ENCODE results near the gene ABLIM1. TPM values are rescaled to one million over a fixed set of nuclear protein-coding genes. Genes with fewer than 3 reads are reported as not detected.

The ABLIM1 gene
- total RNA-seq, 1 experiment from 2014 or later, result 274 TPM

- CTCF ChIA-PET, result no interaction called here
Measured at GRCh38 chr10:114491419-114491818, 166.7 kb downstream of the ABLIM1 start.

GRCh38 chr10:114489521-114490310 is 168.4 kb downstream of the ABLIM1 start:
- ChIA-PET POLR2A (no interaction called here), CTCF (interaction anchor here (1.0 kb wide), 1 partner anchor 183 kb away, joined by 5 read pairs; no protein-coding TSS in a partner anchor)
- in situ Hi-C loops (cut with HindIII; ENCODE audit: low pct_unique_long_range_greater_than_20kb, low sequenced_read_pairs), result no loop called here
- no peaks in the 10 kb centered on the region for H3K9me3 ChIP-seq (ENCODE audit: control insufficient read depth, insufficient read depth, low read depth, low read length)
- H3K27me3 ChIP-seq (ENCODE audit: control insufficient read depth, insufficient read depth, low read length), result no peaks in the 10 kb centered on the region
- peak overlapping the region; percentile 46; the same call in 1 of the 2 replicates for H3K27ac ChIP-seq (ENCODE audit: low read length)
- no TSS peak for BruUV-seq (replicated peaks)
- peaks cover 25% of the 10 kb centered on the region for H3K4me1 ChIP-seq (ENCODE audit: control insufficient read depth, insufficient read depth, low read length)
- H3K4me3 ChIP-seq (ENCODE audit: low read depth in 2 of 2, low read length in 2 of 2), result no peak overlapping the region
- ATAC-seq, result peak; percentile 88
- TF ChIP-seq, protein P1, sequence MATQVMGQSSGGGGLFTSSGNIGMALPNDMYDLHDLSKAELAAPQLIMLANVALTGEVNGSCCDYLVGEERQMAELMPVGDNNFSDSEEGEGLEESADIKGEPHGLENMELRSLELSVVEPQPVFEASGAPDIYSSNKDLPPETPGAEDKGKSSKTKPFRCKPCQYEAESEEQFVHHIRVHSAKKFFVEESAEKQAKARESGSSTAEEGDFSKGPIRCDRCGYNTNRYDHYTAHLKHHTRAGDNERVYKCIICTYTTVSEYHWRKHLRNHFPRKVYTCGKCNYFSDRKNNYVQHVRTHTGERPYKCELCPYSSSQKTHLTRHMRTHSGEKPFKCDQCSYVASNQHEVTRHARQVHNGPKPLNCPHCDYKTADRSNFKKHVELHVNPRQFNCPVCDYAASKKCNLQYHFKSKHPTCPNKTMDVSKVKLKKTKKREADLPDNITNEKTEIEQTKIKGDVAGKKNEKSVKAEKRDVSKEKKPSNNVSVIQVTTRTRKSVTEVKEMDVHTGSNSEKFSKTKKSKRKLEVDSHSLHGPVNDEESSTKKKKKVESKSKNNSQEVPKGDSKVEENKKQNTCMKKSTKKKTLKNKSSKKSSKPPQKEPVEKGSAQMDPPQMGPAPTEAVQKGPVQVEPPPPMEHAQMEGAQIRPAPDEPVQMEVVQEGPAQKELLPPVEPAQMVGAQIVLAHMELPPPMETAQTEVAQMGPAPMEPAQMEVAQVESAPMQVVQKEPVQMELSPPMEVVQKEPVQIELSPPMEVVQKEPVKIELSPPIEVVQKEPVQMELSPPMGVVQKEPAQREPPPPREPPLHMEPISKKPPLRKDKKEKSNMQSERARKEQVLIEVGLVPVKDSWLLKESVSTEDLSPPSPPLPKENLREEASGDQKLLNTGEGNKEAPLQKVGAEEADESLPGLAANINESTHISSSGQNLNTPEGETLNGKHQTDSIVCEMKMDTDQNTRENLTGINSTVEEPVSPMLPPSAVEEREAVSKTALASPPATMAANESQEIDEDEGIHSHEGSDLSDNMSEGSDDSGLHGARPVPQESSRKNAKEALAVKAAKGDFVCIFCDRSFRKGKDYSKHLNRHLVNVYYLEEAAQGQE (IDR thresholded peaks at IDR 0.05; ENCODE audit: insufficient read depth in 1 of 2, low read depth in 2 of 2, low read length in 1 of 2), result no peak
- TF ChIP-seq, protein P2, sequence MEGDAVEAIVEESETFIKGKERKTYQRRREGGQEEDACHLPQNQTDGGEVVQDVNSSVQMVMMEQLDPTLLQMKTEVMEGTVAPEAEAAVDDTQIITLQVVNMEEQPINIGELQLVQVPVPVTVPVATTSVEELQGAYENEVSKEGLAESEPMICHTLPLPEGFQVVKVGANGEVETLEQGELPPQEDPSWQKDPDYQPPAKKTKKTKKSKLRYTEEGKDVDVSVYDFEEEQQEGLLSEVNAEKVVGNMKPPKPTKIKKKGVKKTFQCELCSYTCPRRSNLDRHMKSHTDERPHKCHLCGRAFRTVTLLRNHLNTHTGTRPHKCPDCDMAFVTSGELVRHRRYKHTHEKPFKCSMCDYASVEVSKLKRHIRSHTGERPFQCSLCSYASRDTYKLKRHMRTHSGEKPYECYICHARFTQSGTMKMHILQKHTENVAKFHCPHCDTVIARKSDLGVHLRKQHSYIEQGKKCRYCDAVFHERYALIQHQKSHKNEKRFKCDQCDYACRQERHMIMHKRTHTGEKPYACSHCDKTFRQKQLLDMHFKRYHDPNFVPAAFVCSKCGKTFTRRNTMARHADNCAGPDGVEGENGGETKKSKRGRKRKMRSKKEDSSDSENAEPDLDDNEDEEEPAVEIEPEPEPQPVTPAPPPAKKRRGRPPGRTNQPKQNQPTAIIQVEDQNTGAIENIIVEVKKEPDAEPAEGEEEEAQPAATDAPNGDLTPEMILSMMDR (IDR thresholded peaks at IDR 0.05), result no peak
- peak; percentile 53 for TF ChIP-seq TCF7L2 (IDR thresholded peaks at IDR 0.05; ENCODE audit: low read depth, low read length)
- TF ChIP-seq SIN3A (IDR thresholded peaks at IDR 0.05; ENCODE audit: borderline replicate concordance, insufficient read depth, low read depth, low read length), result no peak
- peaks cover 9% of the 10 kb centered on the region; the same call in 1 of the 2 replicates for H3K36me3 ChIP-seq (ENCODE audit: control insufficient read depth, insufficient read depth, low read length)
- no peak for DNase-seq (ENCODE audit: low read depth, low spot score)
- intact Hi-C loops (cut with micrococcal nuclease; ENCODE audit: unreplicated experiment), result no loop called here

More at GRCh38 chr10:114491419-114491818, 166.7 kb downstream of the ABLIM1 start:
- POLR2A ChIA-PET, result no interaction called here
- intact Hi-C loops (cut with micrococcal nuclease; ENCODE audit: unreplicated experiment), result no loop called here
- in situ Hi-C loops (cut with HindIII; ENCODE audit: low pct_unique_long_range_greater_than_20kb, low sequenced_read_pairs), result no loop called here
- TF ChIP-seq, protein P1 (IDR thresholded peaks at IDR 0.05; ENCODE audit: insufficient read depth in 1 of 2, low read depth in 2 of 2, low read length in 1 of 2), result no peak
- no peak for TF ChIP-seq POLR2AphosphoS5 (IDR thresholded peaks at IDR 0.05; ENCODE audit: low read depth, low read length)
- TF ChIP-seq SIN3A (IDR thresholded peaks at IDR 0.05; ENCODE audit: borderline replicate concordance, insufficient read depth, low read depth, low read length), result no peak
- Histone ChIP-seq H3K27me3 (ENCODE audit: control insufficient read depth, insufficient read depth, low read length) (no peaks in the 10 kb centered on the region), H3K4me3 (ENCODE audit: low read depth in 2 of 2, low read length in 2 of 2) (no peak overlapping the region), H3K36me3 (ENCODE audit: control insufficient read depth, insufficient read depth, low read length) (peaks cover 9% of the 10 kb centered on the region; the same call in 1 of the 2 replicates), H3K27ac (ENCODE audit: low read length) (peak overlapping the region; percentile 9), H3K9me3 (ENCODE audit: control insufficient read depth, insufficient read depth, low read depth, low read length) (no peaks in the 10 kb centered on the region), H3K4me1 (ENCODE audit: control insufficient read depth, insufficient read depth, low read length) (peaks cover 25% of the 10 kb centered on the region)
- ATAC-seq (no peak), DNase-seq (ENCODE audit: low read depth, low spot score) (no peak)
- BruUV-seq (replicated peaks), result no TSS peak

Measured in Panc1 (cell line).